ENCODE results near the gene OSBPL9.

DNA sequence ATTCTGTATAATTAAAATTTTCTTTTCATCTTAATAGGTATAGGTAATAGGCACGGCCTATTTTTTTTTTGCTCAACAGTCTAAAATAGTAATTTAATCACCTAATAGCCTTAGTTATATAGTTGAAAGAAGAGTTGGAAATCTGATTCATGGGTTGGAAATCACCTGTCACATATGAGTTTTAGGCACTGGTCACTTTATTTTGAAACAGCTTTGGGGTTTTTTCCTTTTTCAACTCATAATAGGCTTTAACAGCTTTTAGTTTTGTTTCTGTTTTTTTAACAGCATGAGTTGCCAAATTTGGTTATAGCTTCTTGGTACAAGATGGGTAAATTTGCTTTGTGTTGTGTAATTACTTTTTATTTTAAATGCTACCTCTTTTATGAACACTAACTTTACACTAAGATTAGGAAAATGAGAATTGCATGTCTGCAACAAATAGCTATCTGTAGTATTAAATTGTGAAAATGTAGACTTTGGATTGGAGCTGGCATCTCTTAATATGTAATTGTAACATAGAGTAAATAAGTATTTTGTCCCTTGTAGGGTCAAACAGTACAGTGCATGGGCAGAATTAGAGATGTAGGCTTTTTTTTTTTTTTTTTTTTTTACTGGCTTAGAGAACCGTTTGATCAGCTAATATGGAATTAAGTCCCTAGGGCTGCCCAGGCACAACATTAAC is 109.8 kb downstream of the OSBPL9 start:
- TF ChIP-seq, protein P1, sequence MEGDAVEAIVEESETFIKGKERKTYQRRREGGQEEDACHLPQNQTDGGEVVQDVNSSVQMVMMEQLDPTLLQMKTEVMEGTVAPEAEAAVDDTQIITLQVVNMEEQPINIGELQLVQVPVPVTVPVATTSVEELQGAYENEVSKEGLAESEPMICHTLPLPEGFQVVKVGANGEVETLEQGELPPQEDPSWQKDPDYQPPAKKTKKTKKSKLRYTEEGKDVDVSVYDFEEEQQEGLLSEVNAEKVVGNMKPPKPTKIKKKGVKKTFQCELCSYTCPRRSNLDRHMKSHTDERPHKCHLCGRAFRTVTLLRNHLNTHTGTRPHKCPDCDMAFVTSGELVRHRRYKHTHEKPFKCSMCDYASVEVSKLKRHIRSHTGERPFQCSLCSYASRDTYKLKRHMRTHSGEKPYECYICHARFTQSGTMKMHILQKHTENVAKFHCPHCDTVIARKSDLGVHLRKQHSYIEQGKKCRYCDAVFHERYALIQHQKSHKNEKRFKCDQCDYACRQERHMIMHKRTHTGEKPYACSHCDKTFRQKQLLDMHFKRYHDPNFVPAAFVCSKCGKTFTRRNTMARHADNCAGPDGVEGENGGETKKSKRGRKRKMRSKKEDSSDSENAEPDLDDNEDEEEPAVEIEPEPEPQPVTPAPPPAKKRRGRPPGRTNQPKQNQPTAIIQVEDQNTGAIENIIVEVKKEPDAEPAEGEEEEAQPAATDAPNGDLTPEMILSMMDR (IDR thresholded peaks at IDR 0.05 in 2 of 3, conservative IDR thresholded peaks at IDR 0.05 in 1 of 3; ENCODE audit: borderline replicate concordance in 1 of 3, insufficient read depth in 1 of 3, low read depth in 2 of 3, low read length in 2 of 3): no peak
- TF ChIP-seq POLR2A (IDR thresholded peaks at IDR 0.05; ENCODE audit: borderline replicate concordance, extremely low read depth, insufficient read depth, insufficient read length) (no peak), SP1 (IDR thresholded peaks at IDR 0.05; ENCODE audit: low read depth) (no peak)
